KOPT-K1 (cell line): ENCODE data around the gene SPSB3.
"Not testable (repeated sequence)": the region's sequence is repeated elsewhere in the genome, so short reads cannot be mapped to it uniquely, and the experiment has no call there.

ENCODE experiments used
- H3K27ac ChIP-seq: fragments of 200-600 bp; sonication (generic); 2 replicates; pipeline ENCODE4 v1.5.1; 2016; ENCODE audit warnings: antibody characterized with exemption, mild to moderate bottlenecking, low read depth, low read length; ENCODE audit not compliant: poor library complexity, severe bottlenecking
- H3K36me3 ChIP-seq: fragments of 200-600 bp; sonication (generic); 2 replicates; pipeline ENCODE4 v1.5.1; 2017; ENCODE audit warnings: antibody characterized with exemption, mild to moderate bottlenecking, low read length, moderate library complexity; ENCODE audit not compliant: insufficient read depth
- H3K9me3 ChIP-seq: fragments of 200-600 bp; sonication (generic); 2 replicates; pipeline ENCODE4 v1.5.1; 2017; ENCODE audit warnings: antibody characterized with exemption, low read length, mild to moderate bottlenecking; ENCODE audit not compliant: insufficient read depth, poor library complexity, severe bottlenecking

Gene SPSB3

GRCh38 chr16:1800701-1801100 lies 18.3 kb upstream of the SPSB3 start:
- no peaks in the 10 kb centered on the region; the same call in 1 of the 2 replicates for H3K36me3 ChIP-seq
- peaks cover 30% of the 10 kb centered on the region for H3K9me3 ChIP-seq
- no peak overlapping the region for H3K27ac ChIP-seq

GRCh38 chr16:1799263-1799662 lies 16.9 kb upstream of the SPSB3 start:
- peaks cover 30% of the 10 kb centered on the region for H3K9me3 ChIP-seq
- not testable (repeated sequence) for H3K27ac ChIP-seq

GRCh38 chr16:1794908-1795666 lies 12.7 kb upstream of the SPSB3 start:
- H3K27ac ChIP-seq, result no peak overlapping the region
- H3K9me3 ChIP-seq, result peaks cover 30% of the 10 kb centered on the region
- peaks cover 25% of the 10 kb centered on the region; the same call in 1 of the 2 replicates for H3K36me3 ChIP-seq

More at GRCh38 chr16:1799263-1799662, 16.9 kb upstream of the SPSB3 start:
- not testable (repeated sequence) for H3K36me3 ChIP-seq

- no peak overlapping the region for H3K27ac ChIP-seq
Observed at GRCh38 chr16:1794221-1794871, 12.0 kb upstream of the SPSB3 start.

GRCh38 chr16:1793578-1794220 lies 11.3 kb upstream of the SPSB3 start, which contains the start of gene IGFALS:
IGFALS (minus strand) TSS chr16:1793705; CDS start chr16:1793652, 53 bp downstream.
- Histone ChIP-seq H3K9me3 (peaks cover 16% of the 10 kb centered on the region), H3K27ac (no peak within 1 kb of the TSS), H3K36me3 (peaks cover 39% of the 10 kb centered on the region)

More at GRCh38 chr16:1794221-1794871, 12.0 kb upstream of the SPSB3 start:
- Histone ChIP-seq H3K36me3 (peaks cover 33% of the 10 kb centered on the region; the same call in 1 of the 2 replicates), H3K9me3 (peaks cover 23% of the 10 kb centered on the region)

GRCh38 chr16:1792836-1793577 lies 10.6 kb upstream of the SPSB3 start:
- no peak overlapping the region for H3K27ac ChIP-seq
- H3K36me3 ChIP-seq, result peaks cover 46% of the 10 kb centered on the region
- peaks cover 10% of the 10 kb centered on the region for H3K9me3 ChIP-seq

- Histone ChIP-seq H3K36me3 (peaks cover 54% of the 10 kb centered on the region), H3K9me3 (peaks cover 1% of the 10 kb centered on the region), H3K27ac (no peak overlapping the region)
Observed at GRCh38 chr16:1791943-1792812, 9.8 kb upstream of the SPSB3 start.

GRCh38 chr16:1791256-1791942 lies 9.0 kb upstream of the SPSB3 start:
- H3K9me3 ChIP-seq, result no peaks in the 10 kb centered on the region
- no peak overlapping the region for H3K27ac ChIP-seq
- peaks cover 62% of the 10 kb centered on the region for H3K36me3 ChIP-seq

GRCh38 chr16:1790611-1791255 lies 8.4 kb upstream of the SPSB3 start:
- Histone ChIP-seq H3K36me3 (peaks cover 69% of the 10 kb centered on the region), H3K9me3 (no peaks in the 10 kb centered on the region), H3K27ac (no peak overlapping the region)

- H3K36me3 ChIP-seq, result peaks cover 74% of the 10 kb centered on the region
Observed at GRCh38 chr16:1790261-1790610, 7.9 kb upstream of the SPSB3 start.

GRCh38 chr16:1789643-1790045 lies 7.3 kb upstream of the SPSB3 start:
- H3K9me3 ChIP-seq, result no peaks in the 10 kb centered on the region
- H3K36me3 ChIP-seq, result peaks cover 80% of the 10 kb centered on the region
- H3K27ac ChIP-seq, result no peak overlapping the region

More at GRCh38 chr16:1790261-1790610, 7.9 kb upstream of the SPSB3 start:
- H3K27ac ChIP-seq, result no peak overlapping the region
- no peaks in the 10 kb centered on the region for H3K9me3 ChIP-seq

GRCh38 chr16:1788708-1789100 lies 6.3 kb upstream of the SPSB3 start:
- H3K27ac ChIP-seq, result no peak overlapping the region
- H3K9me3 ChIP-seq, result no peaks in the 10 kb centered on the region
- H3K36me3 ChIP-seq, result peaks cover 80% of the 10 kb centered on the region

GRCh38 chr16:1788095-1788707 lies 5.8 kb upstream of the SPSB3 start:
- Histone ChIP-seq H3K27ac (no peak overlapping the region), H3K36me3 (peaks cover 80% of the 10 kb centered on the region), H3K9me3 (no peaks in the 10 kb centered on the region)
